Measurements from ENCODE around the gene MLYCD. TPM values are rescaled to one million over a fixed set of nuclear protein-coding genes. Genes with fewer than 3 reads are reported as not detected.

Gene MLYCD
- total and polyA plus RNA-seq, 4 donors = 3.7 to 24.4 (median 7.5) TPM

DNA sequence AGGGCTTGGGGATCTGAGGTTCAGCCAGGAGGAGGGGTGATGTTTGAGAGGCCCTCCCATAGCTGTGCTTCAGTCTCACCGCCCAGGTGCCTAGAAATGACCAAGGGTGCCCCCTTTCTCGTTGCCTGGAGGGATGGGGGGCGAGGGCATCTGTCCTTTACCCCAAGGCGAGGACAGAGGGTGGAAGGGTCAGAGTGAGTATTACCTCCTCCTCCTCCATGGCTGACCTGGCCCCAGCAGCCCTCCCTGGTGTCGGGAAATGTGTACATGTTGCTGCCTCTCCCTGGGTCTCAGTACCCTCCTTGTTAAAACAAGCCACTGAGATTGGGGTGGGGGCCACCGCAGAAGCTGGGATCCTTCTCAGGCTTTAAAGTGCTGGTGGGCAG is 71.5 kb downstream of the MLYCD start:
- Histone ChIP-seq H3K4me3 (ENCODE audit: low read depth in 1 of 3, low read length in 3 of 3) (no peak overlapping the region), H3K9ac (ENCODE audit: low read depth in 1 of 2, low read length in 2 of 2) (no peak overlapping the region), H3K27me3 (ENCODE audit: control insufficient read depth in 4 of 4, insufficient read depth in 4 of 4, low read length in 3 of 4) (no peaks in the 10 kb centered on the region), H3K4me1 (ENCODE audit: control insufficient read depth in 4 of 4, insufficient read depth in 4 of 4, low read length in 3 of 4) (peaks cover 0 to 7% (median 1%) of the 10 kb centered on the region in 4 donors), H3K9me3 (ENCODE audit: control insufficient read depth in 4 of 4, low read length in 3 of 4) (no peaks in the 10 kb centered on the region), H3K36me3 (ENCODE audit: control insufficient read depth in 4 of 4, insufficient read depth in 3 of 4, low read depth in 1 of 4, low read length in 3 of 4) (peaks cover 0 to 9% (median 4%) of the 10 kb centered on the region in 4 donors), H3K27ac (ENCODE audit: low read depth in 1 of 2, low read length in 2 of 2) (no peak overlapping the region)
- DNase-seq (ENCODE audit: low spot score) = no peak
- TF ChIP-seq FOXA2 (IDR thresholded peaks at IDR 0.05) (no peak), RXRA (IDR thresholded peaks at IDR 0.05) (no peak), HNF4G (IDR thresholded peaks at IDR 0.05) (no peak), RAD21 (IDR thresholded peaks at IDR 0.05) (no peak), HNF4A (conservative IDR thresholded peaks at IDR 0.05) (no peak), JUND (IDR thresholded peaks at IDR 0.05) (no peak), EGR1 (IDR thresholded peaks at IDR 0.05; ENCODE audit: low read depth in 2 of 2) (no peak), ZBTB33 (IDR thresholded peaks at IDR 0.05) (no peak), CTCF (IDR thresholded peaks at IDR 0.05; ENCODE audit: low read depth, low read length, missing input control) (no peak), REST (IDR thresholded peaks at IDR 0.05) (no peak), GABPA (IDR thresholded peaks at IDR 0.05 in 1 of 2, conservative IDR thresholded peaks at IDR 0.05 in 1 of 2) (no peak), SP1 (IDR thresholded peaks at IDR 0.05) (no peak), FOXA1 (IDR thresholded peaks at IDR 0.05) (no peak), NR2F2 (IDR thresholded peaks at IDR 0.05) (no peak), YY1 (IDR thresholded peaks at IDR 0.05) (no peak), TAF1 (conservative IDR thresholded peaks at IDR 0.05) (no peak)
- TF ChIP-seq, protein P1, sequence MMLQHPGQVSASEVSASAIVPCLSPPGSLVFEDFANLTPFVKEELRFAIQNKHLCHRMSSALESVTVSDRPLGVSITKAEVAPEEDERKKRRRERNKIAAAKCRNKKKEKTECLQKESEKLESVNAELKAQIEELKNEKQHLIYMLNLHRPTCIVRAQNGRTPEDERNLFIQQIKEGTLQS (IDR thresholded peaks at IDR 0.05) = no peak
- TF ChIP-seq, protein P2, sequence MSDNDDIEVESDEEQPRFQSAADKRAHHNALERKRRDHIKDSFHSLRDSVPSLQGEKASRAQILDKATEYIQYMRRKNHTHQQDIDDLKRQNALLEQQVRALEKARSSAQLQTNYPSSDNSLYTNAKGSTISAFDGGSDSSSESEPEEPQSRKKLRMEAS (IDR thresholded peaks at IDR 0.05) = no peak
- WGBS = 80% methylated on average over 6 of the region's 6 CpGs

Measured in liver (tissue), 9 donors.